GM18858 (cell line): ENCODE results near the gene FCRL6.

ENCODE experiments used
- ATAC-seq: cut with Tn5 transposase; IDR thresholded peaks from one replicate; pipeline ENCODE4 v1.9.1; 2021; ENCODE audit not compliant: unreplicated experiment

Gene FCRL6, protein sequence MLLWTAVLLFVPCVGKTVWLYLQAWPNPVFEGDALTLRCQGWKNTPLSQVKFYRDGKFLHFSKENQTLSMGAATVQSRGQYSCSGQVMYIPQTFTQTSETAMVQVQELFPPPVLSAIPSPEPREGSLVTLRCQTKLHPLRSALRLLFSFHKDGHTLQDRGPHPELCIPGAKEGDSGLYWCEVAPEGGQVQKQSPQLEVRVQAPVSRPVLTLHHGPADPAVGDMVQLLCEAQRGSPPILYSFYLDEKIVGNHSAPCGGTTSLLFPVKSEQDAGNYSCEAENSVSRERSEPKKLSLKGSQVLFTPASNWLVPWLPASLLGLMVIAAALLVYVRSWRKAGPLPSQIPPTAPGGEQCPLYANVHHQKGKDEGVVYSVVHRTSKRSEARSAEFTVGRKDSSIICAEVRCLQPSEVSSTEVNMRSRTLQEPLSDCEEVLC

DNA sequence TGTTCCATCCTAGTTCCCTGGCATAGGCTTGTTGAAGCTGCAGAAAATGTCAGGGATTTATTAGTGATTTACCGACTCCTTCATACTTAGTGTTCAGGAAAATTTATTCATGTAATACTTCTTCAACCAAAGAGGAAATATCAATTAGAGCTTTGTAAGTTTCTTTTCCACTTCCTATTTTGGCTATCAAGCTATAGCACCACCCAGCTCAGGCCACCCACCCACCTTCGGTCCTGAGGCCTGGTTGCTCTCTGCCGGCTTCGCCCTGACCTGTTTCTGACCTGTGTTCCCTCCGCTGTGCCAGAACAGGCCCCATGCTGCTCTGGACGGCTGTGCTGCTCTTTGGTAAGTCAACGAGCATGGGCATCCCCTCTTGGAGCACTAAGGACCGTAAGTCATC lies at the start of gene FCRL6:
Gene FCRL6, plus strand, starts transcription at position 250 of the 400 bp plus-strand sequence. Its CDS starts 65 bp downstream, at position 315.
- no peak for ATAC-seq

DNA sequence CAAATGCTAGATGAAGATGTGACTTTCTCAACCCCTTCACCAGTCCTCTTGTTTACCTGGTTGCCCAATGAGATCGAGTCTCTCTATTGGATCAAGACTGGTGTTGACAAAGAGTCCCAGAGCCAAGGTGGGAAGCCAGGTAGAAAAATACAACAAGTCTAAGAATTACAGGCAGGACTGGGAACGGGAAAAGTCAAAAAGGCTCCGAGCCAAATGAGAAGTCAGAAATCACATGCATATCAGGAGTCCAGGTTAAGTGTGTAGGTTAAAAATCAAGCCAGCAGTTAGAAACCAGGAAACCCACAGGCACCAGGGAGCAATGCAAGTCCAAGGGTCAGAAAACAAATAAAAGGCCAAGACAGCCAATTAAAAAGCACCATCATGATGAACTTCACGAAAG lies 48.8 kb upstream of the FCRL6 start:
- no peak for ATAC-seq

DNA sequence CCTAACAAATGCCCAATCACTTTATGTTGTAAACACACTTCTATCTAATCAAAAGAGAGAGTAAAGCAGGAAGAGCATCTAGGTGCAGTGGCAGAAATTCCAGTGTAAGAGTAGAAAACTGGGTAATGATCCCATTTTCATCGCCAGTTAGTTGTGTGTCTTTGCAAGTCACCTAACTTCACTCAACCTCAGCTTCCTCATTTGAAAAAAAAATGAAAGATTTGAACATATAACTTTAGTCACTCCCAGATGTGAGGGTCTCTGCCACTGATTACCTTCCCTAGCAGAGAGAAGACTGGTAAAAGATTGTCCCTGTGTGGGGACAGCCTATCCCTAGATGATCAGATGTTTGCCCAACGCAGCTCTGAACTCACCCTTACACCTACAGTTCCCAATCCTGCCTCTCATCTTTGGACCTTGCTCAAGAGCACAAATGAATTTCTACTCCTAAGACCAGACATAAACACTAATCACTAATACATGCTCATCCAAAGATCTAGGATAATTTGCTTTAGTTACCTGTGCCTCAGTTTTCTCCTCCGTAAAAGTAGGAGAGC lies 46.6 kb upstream of the FCRL6 start:
- ATAC-seq = no peak

DNA sequence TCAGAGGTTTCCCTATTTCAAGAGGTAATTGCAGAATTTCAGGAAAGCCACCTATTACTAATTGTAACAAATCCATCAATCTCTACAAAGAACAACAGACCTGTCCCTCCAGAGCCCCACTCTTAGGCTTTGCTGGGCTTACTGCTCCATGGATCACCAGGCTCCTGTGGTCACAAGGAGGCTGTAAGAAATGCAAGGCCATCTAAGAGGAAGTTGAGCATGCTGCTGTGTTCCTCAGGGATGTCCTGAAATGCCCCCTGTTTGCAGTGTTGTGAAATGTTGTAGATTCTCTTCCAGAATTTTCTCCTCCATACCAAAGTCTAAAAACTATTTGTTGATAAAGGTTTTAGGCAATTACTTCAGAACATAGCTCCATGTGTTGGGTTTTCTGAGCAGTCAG lies 45.8 kb upstream of the FCRL6 start:
- no peak for ATAC-seq

DNA sequence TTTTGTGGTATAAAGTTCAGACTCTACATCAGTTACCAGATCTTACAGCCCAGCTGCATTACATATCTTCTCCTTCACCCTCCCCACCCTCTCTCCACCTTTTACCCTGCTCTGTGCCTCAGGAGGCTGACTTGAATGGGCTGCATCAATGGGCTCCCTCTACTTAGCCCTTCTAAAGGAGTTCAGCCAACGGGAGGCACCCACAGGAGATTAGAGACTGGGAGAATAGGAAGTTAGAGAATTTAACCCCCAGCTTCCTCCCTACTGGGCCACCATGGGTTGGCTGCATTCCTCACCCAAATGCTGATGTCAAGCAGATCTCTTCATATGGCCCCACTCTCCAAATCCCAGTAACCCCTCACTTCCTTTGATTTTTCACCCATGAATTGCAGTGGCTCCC lies 38.5 kb upstream of the FCRL6 start:
- ATAC-seq = no peak

DNA sequence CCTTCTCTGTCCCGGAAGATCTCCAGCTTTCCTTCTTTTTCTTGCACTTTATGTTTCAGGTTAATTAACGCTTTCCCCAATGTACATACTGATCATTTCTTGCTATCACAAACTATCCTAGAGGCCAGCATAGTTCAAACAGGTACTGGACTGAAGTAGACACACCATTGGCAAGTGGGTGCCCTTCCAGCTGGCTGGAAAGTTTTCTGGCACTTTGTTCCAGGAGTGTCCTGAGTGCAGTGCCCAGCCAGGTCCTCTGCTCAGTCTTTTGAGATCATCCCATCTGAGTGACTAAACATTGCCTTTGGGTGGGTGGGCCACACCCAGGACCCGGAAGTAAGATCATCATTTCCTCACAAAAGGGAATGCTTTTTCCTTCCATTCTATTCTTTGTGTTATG lies 36.4 kb upstream of the FCRL6 start:
- ATAC-seq = no peak

DNA sequence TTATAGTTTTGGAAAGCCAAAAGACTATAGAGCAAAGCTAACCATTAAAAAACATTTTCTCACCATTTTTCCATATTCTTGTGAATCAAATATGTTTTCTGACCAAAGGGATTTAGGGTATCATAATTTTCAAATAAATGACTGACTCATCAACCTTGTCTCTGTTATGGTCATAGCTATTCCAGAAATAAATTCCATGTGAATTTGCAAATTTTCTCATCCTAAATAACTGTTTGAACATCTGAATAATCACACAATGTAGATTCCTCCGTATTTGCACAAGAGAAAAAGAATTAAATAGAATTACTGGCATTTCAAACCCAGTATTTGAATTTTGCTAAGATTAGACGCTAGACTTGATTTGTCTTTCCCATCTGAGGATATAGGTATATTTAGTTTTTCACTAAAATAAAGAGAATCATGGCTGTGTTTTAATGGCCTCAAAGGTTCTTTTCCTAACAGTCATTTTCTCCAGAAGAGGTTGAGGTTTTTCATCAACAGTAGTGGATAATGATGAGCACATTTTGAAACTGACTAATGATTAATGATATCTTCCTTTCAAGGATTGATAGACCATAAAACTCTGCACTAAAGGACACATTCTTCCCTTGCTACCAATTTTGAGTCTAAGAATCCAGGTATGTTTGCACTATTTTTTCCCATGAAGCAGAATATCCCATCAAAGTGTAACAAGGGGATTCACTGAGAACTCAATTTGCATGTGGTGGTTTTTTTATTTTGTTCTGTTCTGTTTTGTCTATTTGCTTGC lies 30.8 kb upstream of the FCRL6 start:
- no peak for ATAC-seq

DNA sequence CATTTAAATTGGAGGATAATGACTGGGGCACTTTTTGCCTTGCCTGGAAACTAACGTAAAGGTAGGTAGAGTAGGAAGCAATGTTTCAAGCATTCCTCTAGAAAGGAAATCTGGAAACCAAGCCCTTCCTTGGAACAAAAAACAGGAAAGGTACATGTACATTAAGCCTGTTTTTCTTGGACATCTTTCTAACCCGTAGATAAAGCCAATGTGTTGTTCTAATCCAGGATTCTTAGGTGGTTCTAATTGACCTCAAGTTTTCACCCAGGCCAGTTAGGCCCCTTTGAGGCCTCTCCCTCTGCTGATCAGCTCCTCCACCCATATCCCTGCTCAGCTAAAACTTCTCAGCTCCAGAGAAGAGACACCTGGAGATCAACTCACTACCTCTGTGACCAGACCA lies 27.7 kb upstream of the FCRL6 start:
- ATAC-seq = no peak

DNA sequence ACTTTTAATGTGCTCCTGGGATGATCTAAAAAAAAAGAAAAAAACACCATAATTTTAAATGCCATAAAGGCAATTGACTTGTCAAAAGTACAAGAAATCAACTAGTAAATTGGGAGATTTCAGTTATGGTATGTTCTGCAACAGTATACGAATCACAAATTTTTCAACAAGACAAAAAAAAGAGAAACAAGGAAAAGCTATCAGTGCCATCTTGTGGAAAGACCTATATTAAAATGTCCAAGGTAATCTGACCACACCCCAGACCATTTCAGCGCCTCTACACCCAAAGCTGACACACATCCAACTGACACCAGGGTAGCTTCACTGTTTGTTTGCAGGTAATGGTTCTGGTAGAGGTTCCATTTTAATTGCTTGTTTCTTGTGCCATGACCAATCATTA lies 26.4 kb upstream of the FCRL6 start:
- ATAC-seq = no peak

DNA sequence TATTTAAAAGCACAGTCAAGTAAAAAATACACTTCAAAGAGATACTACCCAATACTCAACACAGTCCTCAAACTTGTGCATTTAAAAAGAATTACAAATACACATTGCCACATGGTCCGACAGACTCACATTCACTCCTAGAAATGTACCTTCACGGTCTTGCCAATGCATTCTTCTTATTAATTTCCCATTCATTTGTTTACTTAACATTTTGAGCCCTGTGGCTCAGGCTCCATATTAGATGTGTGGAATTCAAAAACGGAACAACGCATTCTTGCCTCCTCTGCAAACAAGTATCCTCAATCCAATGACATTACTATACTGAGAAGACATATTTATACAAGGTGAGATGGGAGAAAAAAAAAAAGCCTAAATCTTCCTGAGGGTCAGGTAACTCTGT lies 23.9 kb upstream of the FCRL6 start:
- ATAC-seq = no peak

DNA sequence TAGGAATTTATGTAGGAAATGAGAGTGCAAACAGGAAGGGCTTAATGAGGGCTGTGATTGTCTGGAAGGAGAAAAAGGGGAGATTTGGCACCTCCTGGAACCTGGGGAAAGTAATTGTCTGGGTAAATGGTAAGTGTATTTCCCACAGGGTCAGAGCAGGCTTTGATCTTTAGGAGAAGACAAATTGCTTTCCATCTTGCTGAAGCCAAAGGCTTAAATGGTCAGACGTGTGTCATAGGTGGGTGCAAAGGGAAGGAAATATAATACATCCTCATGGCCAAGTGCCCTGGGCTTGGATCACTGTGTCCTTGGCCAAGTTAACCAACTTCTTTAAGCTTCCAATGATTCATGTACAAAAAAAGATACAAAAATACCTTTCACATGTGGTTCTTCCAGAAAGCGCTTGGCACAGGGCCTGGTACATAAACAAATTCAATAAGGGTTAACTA lies 22.7 kb upstream of the FCRL6 start:
- ATAC-seq = no peak

DNA sequence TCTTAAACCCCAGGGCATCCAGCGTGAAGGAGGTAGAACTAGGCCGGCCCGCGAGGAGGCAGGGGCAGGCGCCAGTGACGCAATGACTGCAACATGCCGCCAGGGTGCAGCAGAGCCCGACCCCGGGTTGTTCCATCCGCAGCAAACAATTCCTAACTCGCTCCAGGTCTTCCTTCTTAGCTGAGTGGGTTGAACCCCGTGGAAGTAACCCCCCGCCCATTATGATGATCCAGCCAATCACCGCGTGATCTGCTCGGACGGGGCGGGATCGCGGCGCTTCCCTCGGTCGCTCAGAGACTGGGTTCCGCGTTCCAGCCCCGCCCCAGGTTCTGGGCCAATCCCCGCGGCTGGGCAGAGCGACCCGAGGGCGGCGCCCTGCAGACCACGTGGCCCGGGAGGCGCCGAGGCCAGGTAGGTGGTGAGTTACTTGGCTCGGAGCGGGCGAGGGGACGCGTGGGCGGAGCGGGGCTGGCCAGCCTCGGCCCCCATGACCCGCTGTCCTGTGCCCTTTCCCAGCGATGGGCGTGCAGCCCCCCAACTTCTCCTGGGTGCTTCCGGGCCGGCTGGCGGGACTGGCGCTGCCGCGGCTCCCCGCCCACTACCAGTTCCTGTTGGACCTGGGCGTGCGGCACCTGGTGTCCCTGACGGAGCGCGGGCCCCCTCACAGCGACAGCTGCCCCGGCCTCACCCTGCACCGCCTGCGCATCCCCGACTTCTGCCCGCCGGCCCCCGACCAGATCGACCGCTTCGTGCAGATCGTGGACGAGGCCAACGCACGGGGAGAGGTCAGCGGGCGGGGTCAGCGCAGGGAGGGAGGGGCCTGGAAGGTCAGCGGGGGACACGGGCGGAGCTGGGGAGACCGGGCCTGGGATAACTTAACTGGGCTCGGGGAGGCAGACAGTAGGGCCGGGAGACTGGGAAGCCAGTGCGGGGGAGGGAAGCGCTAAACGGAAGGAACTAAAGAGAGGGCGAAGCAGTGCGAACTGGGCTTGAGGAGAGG lies 21.3 kb upstream of the FCRL6 start, which contains the start of gene DUSP23:
Gene DUSP23, plus strand, starts transcription at position 380 of the 1,000 bp plus-strand sequence. Its CDS starts 139 bp downstream, at position 519.
- ATAC-seq = peak; percentile 93

DNA sequence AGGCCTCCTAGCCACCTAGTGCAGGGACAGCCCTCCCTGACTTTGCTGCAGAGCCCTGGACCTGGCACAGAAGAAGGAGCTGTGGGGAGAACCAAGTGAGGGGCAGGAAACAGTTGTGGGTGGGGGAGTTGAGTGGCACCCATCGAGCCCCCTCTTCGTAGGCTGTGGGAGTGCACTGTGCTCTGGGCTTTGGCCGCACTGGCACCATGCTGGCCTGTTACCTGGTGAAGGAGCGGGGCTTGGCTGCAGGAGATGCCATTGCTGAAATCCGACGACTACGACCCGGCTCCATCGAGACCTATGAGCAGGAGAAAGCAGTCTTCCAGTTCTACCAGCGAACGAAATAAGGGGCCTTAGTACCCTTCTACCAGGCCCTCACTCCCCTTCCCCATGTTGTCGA lies 20.2 kb upstream of the FCRL6 start:
- ATAC-seq = no peak

DNA sequence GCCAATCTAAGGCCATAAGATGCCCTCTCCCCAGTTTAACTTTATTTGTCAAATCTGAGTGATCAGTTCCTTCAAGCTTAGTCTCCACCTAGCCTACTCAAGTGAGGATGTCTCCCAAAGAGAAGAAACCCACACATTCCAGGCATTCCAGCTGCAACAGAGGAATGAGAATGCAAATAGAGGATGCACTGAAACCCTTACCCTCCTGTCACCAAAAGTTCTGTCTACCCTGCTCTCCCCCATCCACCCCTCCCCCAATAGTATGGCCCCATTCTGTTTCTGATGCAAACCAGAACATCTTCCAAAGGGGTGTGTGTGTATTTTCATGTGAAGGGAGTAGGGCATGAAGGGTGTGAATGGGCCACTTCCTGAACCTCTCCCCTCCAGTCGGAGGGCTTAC lies 18.4 kb upstream of the FCRL6 start:
- no peak for ATAC-seq

DNA sequence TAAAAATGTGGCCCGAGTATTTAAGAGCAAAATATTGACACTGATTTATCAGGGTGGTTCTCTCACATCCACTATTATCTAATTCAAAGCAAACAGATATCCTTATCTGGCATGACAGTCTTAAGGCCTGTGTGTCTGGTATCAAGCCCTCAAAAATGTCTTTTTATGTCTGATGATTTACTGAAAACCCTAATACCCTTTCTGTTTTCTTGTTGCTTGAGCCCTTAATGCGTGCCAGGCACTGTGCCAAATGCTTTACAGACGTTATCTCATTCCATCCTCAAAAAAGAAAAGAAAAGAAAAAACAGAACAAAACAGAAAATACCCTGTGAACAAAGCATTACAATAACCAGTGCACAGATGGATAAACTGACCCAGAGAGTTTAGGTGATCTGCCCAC lies 15.7 kb upstream of the FCRL6 start:
- no peak for ATAC-seq

DNA sequence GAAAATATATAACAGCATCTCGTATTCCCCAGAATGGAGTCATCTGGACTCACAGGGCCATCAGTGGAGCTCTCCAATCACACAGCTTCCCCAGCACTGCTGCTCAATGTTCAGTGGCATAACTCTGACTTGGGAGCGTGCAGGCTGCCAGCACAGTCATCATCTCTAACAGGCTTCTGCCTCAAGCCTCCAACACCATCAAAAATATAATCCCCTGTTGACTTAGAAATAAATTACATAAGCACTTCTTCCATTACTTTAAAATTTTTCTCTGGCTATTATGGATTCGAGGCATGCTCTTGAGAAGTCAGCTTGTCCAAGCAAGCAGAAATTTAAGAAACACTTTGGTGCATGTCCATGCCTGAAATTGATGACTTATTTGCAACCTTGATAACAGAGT lies 15.2 kb upstream of the FCRL6 start:
- no peak for ATAC-seq

DNA sequence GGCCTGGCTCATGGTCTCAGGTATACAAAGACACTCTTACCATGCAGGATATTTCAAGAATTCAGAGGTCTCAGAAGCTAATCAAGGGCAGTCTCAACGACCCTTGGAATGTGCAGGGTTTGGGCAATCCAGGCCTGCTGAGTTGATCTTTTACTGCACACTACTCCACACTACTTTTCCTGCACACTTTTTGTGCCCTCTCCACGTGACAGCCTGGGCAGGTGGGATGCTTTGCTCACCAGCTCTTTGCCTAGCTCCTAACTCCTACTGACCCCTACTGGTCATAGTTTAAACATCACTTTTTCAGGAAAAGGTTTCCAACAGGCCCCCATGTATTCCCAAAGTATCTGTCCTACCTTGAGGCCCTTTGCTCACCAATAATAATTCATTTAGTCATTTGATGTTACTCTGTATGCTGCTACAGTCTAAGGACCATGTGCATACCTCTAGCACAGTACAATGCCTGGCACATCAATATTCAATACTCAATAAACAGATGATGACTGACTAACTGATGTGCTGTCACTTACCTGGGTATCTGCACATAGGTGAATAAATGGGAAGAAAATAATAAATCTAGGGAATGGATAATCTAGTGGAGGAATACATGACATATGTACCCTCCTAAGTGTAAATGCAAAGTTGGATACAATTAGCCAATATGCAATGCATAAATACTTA lies 11.8 kb upstream of the FCRL6 start:
- ATAC-seq = no peak

DNA sequence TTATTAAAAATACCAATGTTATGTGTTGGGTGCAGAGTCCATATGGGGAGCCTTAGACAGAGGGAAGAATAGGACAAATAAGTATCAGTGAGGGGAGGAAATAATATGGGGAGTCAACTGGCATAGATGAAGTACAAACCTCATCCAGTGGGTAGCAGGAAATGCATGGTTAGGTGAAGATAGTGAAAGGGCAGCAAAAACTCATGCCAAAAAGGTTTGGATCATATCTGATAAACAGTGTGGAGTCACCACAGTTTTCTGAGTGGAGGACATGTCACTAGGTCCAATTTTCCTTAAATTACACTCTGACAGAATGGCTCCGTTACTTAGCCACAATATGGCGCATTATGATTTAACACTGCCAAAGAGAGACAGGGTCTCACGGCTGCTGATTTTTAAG lies 11.1 kb upstream of the FCRL6 start:
- ATAC-seq = no peak

DNA sequence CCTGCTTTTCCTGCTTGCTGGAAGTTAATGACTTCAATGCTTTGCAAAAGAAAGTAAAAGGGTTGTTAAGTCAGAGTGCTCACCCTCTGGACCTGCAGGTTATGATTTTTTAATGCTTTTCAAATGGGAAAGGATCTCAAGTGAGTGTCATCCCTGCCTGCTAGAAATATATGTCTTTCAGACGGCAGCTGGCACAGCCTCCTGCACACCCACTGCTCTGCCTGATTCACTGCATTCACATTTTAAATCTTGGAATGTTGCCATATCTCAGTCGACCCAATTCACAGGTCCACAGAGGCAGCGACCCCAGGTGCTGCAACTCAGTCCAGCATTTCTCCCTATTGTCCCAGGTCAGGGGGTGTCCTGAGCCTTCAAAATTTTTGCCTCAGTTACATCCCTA lies 10.7 kb upstream of the FCRL6 start:
- ATAC-seq = no peak

DNA sequence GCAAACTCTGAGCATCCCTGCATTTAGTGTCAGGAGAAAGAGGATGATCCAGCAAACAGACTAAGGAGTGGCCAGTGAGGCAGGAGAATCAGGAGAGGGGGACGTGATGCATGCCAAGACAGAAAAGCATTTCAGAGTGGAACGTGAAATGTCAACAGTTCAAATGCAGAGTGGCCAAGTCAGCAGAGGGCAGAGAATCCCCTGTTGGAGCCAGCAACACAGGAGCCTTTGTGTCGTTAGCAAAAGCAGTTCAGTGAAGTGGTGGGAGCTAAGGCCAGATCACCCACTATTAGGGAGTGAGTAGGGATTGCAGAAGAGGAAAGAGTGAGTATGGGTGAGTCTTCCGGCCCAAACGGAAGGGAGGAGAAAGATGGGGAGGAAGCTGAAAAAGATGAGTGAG lies 6.6 kb upstream of the FCRL6 start:
- ATAC-seq = no peak
